Measurements from ENCODE around the gene PATZ1.
A peak's percentile ranks its signal among the peaks of the same experiment; 100 is the strongest.
"Not testable (repeated sequence)": the region's sequence is repeated elsewhere in the genome, so short reads cannot be mapped to it uniquely, and the experiment has no call there.

The PATZ1 gene

GRCh38 chr22:31342389-31343140 lies 3.6 kb downstream of the PATZ1 start:
- DNase-seq: no peak

DNA sequence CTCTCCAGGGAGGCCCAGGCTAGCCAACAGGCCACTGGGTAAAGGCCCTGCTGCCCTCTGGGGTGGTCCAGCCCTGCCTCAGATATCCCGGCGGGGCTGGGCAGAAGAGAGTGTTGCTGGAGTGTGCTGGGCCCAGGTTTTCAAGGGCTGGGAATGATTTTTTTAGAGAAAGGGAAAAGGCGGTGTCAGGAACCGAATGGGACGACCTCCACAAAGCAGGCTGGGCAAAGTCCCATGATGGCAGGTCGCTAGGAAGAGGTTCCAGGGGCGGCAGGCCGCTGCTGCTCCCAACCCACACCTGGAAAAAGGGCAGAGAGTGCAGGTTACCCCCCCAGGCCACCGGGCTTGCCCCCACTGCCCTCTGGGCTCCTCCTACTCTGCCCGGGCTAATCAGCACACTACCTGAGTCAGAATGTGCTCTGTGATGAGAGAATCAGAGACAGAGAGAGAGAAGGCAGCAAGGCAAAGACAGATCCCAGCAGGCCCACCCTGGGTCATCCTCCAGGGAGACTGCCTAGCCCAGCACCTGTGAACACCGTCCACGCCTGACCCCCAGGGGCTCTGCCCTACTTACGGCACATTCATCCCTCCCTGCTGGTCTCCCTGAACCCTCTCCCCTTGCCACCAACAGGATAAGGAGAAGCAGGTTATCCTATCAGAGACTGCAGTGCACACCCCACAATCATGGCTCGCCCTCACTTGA lies 4.6 kb downstream of the PATZ1 start:
- no peak for DNase-seq

- DNase-seq: no peak
These were observed 5.3 kb downstream of the PATZ1 start for GRCh38 chr22:31340765-31341247.

- no peak for DNase-seq
These were observed 5.8 kb downstream of the PATZ1 start for GRCh38 chr22:31340360-31340759.

GRCh38 chr22:31339148-31339832 lies 6.9 kb downstream of the PATZ1 start:
- DNase-seq: no peak

GRCh38 chr22:31337178-31337577 lies 9.0 kb downstream of the PATZ1 start:
- DNase-seq: no peak

DNA sequence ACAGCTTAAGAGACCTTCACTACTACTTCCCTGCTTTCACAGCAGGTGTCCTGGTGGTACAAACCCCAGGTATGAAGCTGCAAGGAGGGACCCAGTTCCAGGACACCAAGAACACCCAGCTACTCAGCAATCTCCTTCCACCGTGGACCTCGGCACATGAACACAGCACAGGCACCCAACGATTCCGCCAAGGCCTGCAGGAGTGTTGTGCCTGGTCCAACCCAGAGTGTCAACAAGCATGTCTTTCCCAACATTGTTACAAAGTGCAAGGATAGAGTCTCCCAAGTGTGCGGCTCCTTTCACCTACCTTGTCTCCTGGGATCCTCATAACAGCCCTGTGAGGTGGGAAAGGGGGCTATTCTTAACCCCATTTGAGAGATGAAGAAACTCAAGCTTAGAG lies 11.8 kb downstream of the PATZ1 start:
- no peak for DNase-seq

- DNase-seq: no peak
These were observed 12.5 kb downstream of the PATZ1 start for GRCh38 chr22:31333641-31334040.

DNA sequence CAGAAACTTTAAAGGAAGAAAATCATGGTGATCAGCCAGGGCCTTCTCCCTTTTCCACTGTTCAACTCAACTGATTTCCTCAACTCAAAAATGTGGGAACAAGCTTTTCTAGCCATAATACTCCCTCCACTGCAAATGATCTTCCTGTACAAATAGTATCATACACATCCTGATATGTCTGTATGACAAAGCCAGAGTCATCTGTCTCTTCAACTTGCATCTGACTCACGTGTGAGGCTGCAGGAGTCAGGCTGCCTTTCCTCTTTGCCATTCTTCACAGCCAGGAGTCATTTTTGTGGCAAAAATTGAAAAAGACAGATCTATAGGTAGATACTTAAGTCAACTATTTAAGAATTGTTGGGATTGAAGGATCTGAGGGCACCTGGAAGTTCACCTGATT lies 13.3 kb downstream of the PATZ1 start:
- DNase-seq: no peak

DNA sequence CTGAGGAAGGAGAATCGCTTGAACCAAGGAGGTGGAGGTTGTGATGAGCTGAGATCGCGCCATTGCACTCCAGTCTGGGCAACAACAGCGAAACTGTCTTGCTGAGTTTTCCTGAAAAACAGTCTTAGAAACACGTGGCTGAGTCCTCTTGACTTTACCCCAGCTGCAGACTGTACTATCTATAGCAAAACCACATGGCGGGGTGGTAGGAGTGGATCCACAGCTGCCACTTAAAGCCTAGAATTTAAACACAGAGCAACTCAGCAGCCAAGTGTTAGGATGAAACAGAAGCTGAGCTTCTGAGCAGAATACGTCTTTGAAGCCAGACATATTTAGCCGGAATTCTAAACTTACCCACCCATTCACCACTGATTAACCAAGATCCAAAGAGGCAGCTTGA lies 14.1 kb downstream of the PATZ1 start:
- DNase-seq: no peak

DNA sequence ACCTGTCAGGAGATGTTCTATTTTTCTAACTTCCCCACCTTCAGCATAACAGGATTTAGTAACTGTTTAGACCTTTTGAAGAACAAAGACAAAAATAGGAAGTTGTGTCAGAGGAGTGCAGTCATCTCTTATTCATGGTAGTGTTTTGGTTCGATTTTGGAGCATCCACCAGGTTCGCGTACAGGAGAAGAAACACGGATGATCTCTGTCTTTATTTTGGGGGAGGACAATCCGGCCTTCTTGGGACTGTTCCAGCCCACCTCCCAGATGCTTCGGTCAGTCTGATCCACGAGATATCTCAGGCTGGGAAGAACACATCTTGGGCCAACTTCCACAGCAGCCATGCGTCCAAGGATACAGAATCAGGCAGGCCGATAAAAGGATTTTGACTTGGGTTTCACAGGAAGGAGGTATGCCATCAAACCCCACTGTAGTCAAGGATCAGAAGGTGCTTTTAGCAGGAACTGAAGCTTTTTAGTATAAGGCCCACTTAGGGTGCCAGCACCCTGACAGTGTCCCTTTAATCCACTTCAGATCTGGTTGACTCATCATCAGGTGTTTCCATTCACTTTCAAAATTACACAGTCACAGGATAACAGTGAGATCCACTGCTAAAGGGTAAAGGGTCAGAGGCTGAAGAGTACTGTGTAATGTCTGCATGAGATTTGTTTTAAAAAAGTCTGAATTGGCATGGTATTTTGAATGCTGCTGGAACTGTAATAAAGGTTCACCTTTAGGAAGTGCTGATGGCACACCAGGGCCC lies 16.5 kb downstream of the PATZ1 start:
- DNase-seq: no peak

DNA sequence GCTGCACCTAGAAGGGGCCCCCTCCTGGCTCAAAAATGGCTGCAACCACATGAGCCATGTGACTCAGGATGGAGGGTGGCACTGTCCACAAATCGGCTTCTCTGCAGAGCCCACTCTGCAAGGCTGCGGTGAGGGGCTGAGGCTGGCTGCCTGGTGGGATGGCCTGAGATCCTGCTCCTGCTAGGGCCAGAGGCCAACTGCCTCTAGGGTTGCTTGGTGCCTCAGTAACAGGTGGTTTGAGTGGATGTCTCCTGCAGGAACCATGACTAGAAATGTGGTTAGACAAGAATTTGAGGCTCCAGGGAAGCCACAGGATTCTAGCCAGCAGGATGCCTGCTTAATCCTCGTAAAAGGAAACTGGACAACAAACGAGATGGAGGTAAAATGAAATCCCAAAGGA lies 17.1 kb downstream of the PATZ1 start:
- DNase-seq: no peak

DNA sequence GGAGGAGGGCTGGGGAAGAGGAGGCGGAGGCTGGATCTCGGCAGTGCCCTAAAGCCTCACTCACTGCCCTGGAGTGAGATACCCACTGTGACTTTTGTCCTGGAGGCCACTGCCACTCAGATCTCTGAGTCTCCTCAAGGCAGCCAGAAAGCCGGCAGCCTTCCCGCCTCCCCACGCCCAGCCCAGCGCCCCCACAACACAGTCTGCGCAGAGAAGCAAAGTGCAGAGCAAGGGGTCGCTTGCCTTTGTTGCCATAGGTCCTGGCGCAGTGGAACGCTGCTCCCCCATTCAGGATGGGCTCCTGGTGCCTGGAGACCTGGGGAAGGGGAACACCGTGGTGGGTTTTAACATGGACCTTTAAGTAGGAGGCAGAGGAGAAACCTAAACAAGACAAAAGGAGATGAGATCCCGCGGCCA lies 17.6 kb downstream of the PATZ1 start:
- no peak for DNase-seq

GRCh38 chr22:31327806-31328543 lies 18.2 kb downstream of the PATZ1 start:
- DNase-seq: no peak

GRCh38 chr22:31326877-31327276 lies 19.3 kb downstream of the PATZ1 start:
- DNase-seq: no peak

DNA sequence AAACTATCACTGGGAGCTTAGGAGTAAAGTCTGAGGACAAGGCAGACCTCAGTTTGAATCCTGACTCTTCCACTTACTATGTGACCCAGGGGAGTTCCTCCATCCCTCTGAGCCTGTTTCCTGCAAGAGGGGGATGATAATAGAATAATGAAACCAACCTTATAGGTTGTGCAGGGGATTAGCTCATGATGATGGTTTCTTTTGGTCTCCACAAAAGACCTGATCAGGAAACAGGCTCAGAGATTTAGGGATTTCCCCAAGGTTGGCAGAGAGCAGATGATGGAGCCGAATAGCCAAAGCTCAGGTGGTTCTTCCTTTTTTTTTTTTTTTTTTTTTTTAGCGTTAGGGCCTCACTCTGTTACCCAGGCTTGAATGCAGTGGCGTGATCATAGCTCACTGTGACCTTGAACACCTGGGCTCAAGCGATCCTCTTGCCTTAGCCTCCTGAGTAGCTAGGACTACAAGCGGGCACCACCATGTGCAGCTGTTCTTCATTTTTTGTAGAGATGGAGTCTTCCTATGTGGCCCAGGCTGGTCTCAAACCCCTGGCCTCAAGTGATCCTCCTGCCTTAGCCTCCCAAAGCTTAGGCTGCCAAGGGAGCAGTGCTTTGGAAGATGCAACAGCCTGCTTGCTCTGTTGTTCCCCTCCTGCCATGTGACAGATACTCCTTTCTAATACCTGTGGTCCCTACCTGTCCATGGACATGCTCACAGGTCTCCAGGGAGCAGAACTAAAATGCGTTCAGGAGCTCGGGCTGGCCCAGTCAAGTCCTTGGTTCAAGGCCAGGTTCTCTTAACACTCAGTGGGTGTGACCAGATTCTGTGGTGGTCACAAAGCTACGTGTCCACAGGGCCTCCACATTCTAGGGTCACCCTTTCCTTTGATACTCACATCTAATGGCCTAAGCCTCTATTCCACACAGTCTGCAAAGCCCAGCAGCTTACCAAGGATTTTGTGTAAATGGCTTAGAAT lies 22.3 kb downstream of the PATZ1 start:
- DNase-seq: no peak

DNA sequence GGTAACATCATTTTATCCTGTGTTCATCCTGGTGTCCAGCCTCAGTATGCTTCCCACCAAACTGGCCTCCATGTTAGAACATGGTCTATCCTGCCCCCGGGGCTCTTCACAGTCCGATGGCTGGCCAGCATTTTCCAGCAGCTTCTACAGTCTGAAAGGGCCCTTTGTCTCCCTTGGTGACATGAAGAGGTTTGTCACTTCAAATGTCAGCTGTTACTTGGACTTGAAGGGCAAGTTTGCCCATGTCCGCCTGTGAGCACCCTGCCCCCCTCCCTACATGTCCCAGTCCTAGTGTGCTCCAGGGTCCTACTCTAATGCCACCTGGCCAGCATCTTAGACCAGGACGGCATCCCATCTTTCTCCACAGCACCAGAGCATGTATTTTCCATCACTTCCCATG lies 24.7 kb downstream of the PATZ1 start:
- no peak for DNase-seq

GRCh38 chr22:31314220-31314619 lies 31.9 kb downstream of the PATZ1 start:
- DNase-seq: not testable (repeated sequence)

- peak; percentile 46 for DNase-seq
These were observed 32.6 kb downstream of the PATZ1 start for GRCh38 chr22:31313366-31314147.

DNA sequence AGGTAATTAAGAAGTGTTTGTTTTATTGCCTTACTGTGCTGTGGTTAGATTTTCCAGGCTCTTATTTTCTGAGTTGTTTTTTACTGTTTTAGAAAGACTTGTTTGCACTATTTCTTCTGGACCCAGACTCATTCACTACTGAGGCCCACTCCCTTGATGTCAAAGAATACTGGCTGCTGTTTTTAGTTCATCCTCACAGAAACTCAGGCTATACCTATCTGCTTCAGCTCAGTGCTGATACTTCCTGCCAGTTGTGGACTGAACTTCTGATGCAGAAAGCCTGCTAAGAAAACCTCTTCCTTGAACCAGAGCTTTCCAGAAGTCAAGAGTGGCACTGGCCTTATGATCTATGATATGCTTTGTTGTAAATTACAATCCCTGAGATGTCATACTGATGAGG lies 38.0 kb downstream of the PATZ1 start:
- no peak for DNase-seq
